Natural killer cell (primary cell): ENCODE results near the gene AHRR. TPM values are rescaled to one million over a fixed set of nuclear protein-coding genes. Genes with fewer than 3 reads are reported as not detected.
A peak's percentile ranks its signal among the peaks of the same experiment; 100 is the strongest.

Experiments
- ATAC-seq, 3 donors: fragments of 150-1000 bp in 2 of 3; fragments of 200-7000 bp in 1 of 3; cut with Tn5 transposase; 1 replicate in 1 of 3; 2 replicates in 2 of 3; pipeline ENCODE4 v1.10.0; 2021; ENCODE audit warnings: mild to moderate bottlenecking in 2 of 3, moderate library complexity in 2 of 3
- DNase-seq, 2 donors: peaks; one replicate each; pipeline versions ENCODE4 v3.0.0 to v3.0.0-alpha.2; 2013 to 2021; ENCODE audit warnings: mixed read lengths in 1 of 2
- H3K27ac ChIP-seq: one replicate; pipeline ENCODE4 v1.5.1; 2013; ENCODE audit warnings: mild to moderate bottlenecking, low read length
- H3K27me3 ChIP-seq: one replicate; pipeline ENCODE4 v1.6.1; 2013; ENCODE audit warnings: low read length; ENCODE audit not compliant: control insufficient read depth, insufficient read depth
- H3K36me3 ChIP-seq: one replicate; pipeline ENCODE4 v1.6.1; 2013; ENCODE audit warnings: low read length; ENCODE audit not compliant: control insufficient read depth, insufficient read depth
- H3K4me1 ChIP-seq: one replicate; pipeline ENCODE4 v1.6.1; 2013; ENCODE audit warnings: low read length; ENCODE audit not compliant: control insufficient read depth, insufficient read depth
- H3K4me3 ChIP-seq: one replicate; pipeline ENCODE4 v1.5.1; 2013; ENCODE audit warnings: low read length
- H3K9me3 ChIP-seq: one replicate; pipeline ENCODE4 v1.6.1; 2013; ENCODE audit warnings: low read length; ENCODE audit not compliant: control insufficient read depth, insufficient read depth
- H3K27ac Mint-ChIP-seq, 2 donors: one replicate each; pipeline ENCODE4 v1.8.0; 2022; ENCODE audit warnings: mild to moderate bottlenecking in 2 of 2, mixed read lengths in 2 of 2, moderate library complexity in 1 of 2
- H3K27me3 Mint-ChIP-seq, 2 donors: one replicate each; pipeline ENCODE4 v1.8.0; 2022; ENCODE audit warnings: low read depth in 2 of 2, mixed read lengths in 2 of 2
- H3K36me3 Mint-ChIP-seq: one replicate; pipeline ENCODE4 v1.8.0; 2022; ENCODE audit warnings: mixed read lengths
- H3K4me1 Mint-ChIP-seq, 2 donors: one replicate each; pipeline ENCODE4 v1.8.0; 2022; ENCODE audit warnings: mixed read lengths in 2 of 2
- H3K4me3 Mint-ChIP-seq: one replicate; pipeline ENCODE4 v1.8.0; 2022; ENCODE audit warnings: mild to moderate bottlenecking, moderate library complexity, mixed read lengths
- H3K9me3 Mint-ChIP-seq, 2 donors: one replicate each; pipeline ENCODE4 v1.8.0; 2022; ENCODE audit warnings: mixed read lengths in 2 of 2
- WGBS: methylation state at CpG from one replicate; pipeline ENCODE4 v1.1.7; 2013; ENCODE audit warnings: missing lambda C conversion rate; ENCODE audit not compliant: insufficient coverage; 5-methylcytosine and 5-hydroxymethylcytosine counted together
- intact Hi-C: fragments of 100-400 bp; cut with micrococcal nuclease; formaldehyde crosslinking; loops from one replicate; pipeline ENCODE4 v1.14.2; 2022
- total RNA-seq, 4 donors: library from RNA; stranded (reverse); fragments of 120-200 nt in 1 of 4; gene quantifications; one replicate each; pipeline versions ENCODE4 v1.2.3 to v1.2.4, GENCODE V29; 2013 to 2022
- TF ChIP-seq, protein P1 (sequence below): fragments of 200-600 bp; IDR thresholded peaks from one replicate; pipeline ENCODE4 v1.8.0; 2022; ENCODE audit warnings: antibody characterized with exemption

The AHRR gene
- total RNA-seq, 3 donors from 2014 or later (not counting 1 experiment from before 2014, with no cell fraction given) = 0.88 to 1.4 (median 1.2) TPM

DNA sequence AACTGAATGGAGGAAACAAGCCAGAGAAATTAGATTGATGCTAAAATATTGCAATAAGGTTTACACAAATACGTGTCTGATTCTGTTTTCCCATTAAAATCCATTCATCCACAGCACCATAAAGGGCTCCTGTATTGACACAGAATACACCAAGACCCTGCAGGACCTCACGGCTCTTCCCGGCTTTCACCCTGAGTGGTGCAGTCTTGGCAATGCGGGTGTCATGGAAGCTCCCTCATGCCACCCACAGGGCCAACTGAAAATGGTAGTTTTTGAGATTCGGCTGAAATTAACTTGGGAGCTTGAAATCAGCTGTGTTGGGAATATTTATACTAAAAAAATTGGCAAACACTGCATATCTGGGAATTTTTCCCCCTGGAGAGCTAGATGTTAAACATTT, 104.2 kb downstream of the AHRR start:
- Histone ChIP-seq H3K27ac (no peak overlapping the region), H3K9me3 (no peaks in the 10 kb centered on the region), H3K27me3 (no peaks in the 10 kb centered on the region), H3K36me3 (no peaks in the 10 kb centered on the region), H3K4me3 (no peak overlapping the region), H3K4me1 (peaks cover 12% of the 10 kb centered on the region)
- DNase-seq (peak in 1 of 2 donors; percentile 55), ATAC-seq (no peak)
- peaks cover 5 to 18% of the 10 kb centered on the region in 2 donors for H3K4me1 Mint-ChIP-seq
- TF ChIP-seq, protein P1, sequence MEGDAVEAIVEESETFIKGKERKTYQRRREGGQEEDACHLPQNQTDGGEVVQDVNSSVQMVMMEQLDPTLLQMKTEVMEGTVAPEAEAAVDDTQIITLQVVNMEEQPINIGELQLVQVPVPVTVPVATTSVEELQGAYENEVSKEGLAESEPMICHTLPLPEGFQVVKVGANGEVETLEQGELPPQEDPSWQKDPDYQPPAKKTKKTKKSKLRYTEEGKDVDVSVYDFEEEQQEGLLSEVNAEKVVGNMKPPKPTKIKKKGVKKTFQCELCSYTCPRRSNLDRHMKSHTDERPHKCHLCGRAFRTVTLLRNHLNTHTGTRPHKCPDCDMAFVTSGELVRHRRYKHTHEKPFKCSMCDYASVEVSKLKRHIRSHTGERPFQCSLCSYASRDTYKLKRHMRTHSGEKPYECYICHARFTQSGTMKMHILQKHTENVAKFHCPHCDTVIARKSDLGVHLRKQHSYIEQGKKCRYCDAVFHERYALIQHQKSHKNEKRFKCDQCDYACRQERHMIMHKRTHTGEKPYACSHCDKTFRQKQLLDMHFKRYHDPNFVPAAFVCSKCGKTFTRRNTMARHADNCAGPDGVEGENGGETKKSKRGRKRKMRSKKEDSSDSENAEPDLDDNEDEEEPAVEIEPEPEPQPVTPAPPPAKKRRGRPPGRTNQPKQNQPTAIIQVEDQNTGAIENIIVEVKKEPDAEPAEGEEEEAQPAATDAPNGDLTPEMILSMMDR = no peak
- 31% methylated on average over 5 of the region's 5 CpGs for WGBS
- H3K27me3 Mint-ChIP-seq = peaks cover 0 to 4% of the 10 kb centered on the region in 2 donors
- intact Hi-C loops = no loop called here
- H3K9me3 Mint-ChIP-seq = peaks cover 0 to 9% of the 10 kb centered on the region in 2 donors
- H3K36me3 Mint-ChIP-seq = no peaks in the 10 kb centered on the region
- no peak overlapping the region for H3K27ac Mint-ChIP-seq
- H3K4me3 Mint-ChIP-seq = no peak overlapping the region

DNA sequence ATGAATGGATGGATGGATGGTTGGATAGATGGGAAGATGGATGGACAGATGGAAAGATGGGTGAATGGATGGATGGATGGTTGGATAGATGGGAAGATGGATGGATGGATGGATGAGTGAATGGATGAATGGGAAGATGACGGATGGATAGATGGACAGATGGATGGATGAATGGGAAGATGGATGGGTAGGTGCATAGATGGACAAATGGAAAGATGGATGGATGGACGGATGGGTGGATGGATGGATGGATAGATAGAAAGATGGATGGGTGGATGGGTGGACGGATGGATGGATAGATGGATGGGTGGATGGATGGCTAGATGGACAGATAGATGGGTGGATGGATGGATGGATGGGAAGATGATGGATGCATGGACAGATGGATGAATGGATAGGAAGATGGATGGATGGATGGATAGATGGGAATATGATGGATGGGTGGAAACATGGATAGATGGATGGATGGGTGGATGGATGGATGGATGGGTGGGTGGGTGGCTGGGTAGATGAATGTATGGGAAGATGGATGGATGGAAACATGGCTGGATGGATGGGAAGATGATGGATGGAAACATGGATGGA, 105.0 kb downstream of the AHRR start:
- no peak overlapping the region for H3K4me3 Mint-ChIP-seq
- no peak overlapping the region for H3K4me3 ChIP-seq
- peaks cover 12% of the 10 kb centered on the region for H3K4me1 ChIP-seq
- H3K27me3 Mint-ChIP-seq = peaks cover 0 to 4% of the 10 kb centered on the region in 2 donors
- ATAC-seq (no peak), DNase-seq (no peak)
- no peak overlapping the region for H3K27ac Mint-ChIP-seq
- no peaks in the 10 kb centered on the region for H3K9me3 ChIP-seq
- 85% methylated on average over 3 of the region's 3 CpGs for WGBS
- no peaks in the 10 kb centered on the region for H3K27me3 ChIP-seq
- H3K4me1 Mint-ChIP-seq = peaks cover 5 to 18% of the 10 kb centered on the region in 2 donors
- H3K36me3 ChIP-seq = no peaks in the 10 kb centered on the region
- intact Hi-C loops = no loop called here
- H3K36me3 Mint-ChIP-seq = no peaks in the 10 kb centered on the region
- peaks cover 0 to 9% of the 10 kb centered on the region in 2 donors for H3K9me3 Mint-ChIP-seq
- TF ChIP-seq, protein P1 = no peak
- no peak overlapping the region for H3K27ac ChIP-seq

DNA sequence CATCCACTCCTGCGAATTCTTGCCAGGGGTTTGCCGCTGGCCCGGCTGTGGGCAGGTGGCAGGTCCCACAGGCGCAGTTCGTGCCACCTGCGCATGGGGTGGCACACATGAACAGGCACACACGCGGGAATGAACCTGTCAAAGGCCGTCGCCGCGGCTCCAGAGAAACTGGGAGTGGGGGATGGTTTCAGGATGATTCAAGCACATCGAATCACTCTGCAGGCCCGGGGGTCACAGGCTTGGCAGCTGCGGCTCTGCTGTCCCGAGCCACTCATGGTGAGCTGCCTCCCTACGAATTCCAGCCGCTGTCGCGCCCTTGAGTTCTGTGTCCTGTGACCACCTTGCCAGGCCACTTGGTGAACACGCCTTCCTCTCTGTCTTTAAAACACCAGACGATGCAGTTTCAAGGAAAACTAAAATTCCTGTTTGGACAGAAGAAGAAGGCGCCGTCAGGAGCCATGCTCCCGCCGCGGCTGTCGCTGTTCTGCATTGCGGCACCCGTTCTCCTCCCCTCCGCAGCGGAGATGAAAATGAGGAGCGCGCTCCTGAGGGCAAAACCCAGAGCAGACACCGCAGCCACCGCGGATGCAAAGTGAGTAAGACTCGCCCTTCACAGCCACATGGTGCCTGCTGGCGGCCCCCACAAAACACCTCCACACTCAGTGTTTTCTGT, 106.0 kb downstream of the AHRR start:
- H3K27ac Mint-ChIP-seq = no peak overlapping the region
- intact Hi-C loops = no loop called here

More for the DNA sequence above, 106.0 kb downstream of the AHRR start:
- no peaks in the 10 kb centered on the region for H3K9me3 ChIP-seq
- no peak overlapping the region for H3K4me3 Mint-ChIP-seq
- H3K36me3 ChIP-seq = no peaks in the 10 kb centered on the region
- ATAC-seq = no peak
- TF ChIP-seq, protein P1 = no peak
- H3K27me3 Mint-ChIP-seq = peaks cover 0 to 4% of the 10 kb centered on the region in 2 donors
- H3K4me1 Mint-ChIP-seq = peaks cover 5 to 13% of the 10 kb centered on the region in 2 donors
- whole genome bisulfite sequencing = 95% methylated on average over 39 of the region's 39 CpGs
- H3K4me1 ChIP-seq = peaks cover 12% of the 10 kb centered on the region
- no peak overlapping the region for H3K4me3 ChIP-seq
- H3K9me3 Mint-ChIP-seq = peaks cover 0 to 9% of the 10 kb centered on the region in 2 donors
- no peak overlapping the region for H3K27ac ChIP-seq
- H3K36me3 Mint-ChIP-seq = no peaks in the 10 kb centered on the region
- no peak for DNase-seq
- no peaks in the 10 kb centered on the region for H3K27me3 ChIP-seq
